ENCODE data around the gene SF3A1. TPM values are rescaled to one million over a fixed set of nuclear protein-coding genes. Genes with fewer than 3 reads are reported as not detected.
A peak's percentile ranks its signal among the peaks of the same experiment; 100 is the strongest.

Gene SF3A1
- total and polyA plus RNA-seq, 2 of the 13 experiments (the other 11 are each of a cell fraction or from before 2014, with no cell fraction given): 10.0 to 22.0 TPM

GRCh38 chr22:30357650-30358215 is 1.0 kb upstream of the SF3A1 start:
- peak overlapping the region in 2 of 3 experiments; percentile 96 to 99; a peak in 2 of 6 replicates for H3K4me3 ChIP-seq (replicated peaks in 1 of 3; ENCODE audit: insufficient read depth in 1 of 3, low read depth in 2 of 3, low read length in 3 of 3)

More at GRCh38 chr22:30357650-30358215, 1.0 kb upstream of the SF3A1 start:
- in situ Hi-C loops (cut with HindIII; ENCODE audit: extremely low pct_ligation_motif_present, low pct_unique_long_range_greater_than_20kb): no loop called here
- Histone ChIP-seq H3K9me3 (ENCODE audit: low read length) (no peaks in the 10 kb centered on the region), H3K27ac (ENCODE audit: extremely low read length, insufficient read depth, low read length) (no peak overlapping the region), H3K36me3 (replicated peaks in 1 of 2; ENCODE audit: control insufficient read depth in 1 of 2, insufficient read depth in 2 of 2, low read length in 2 of 2) (peaks cover 0 to 16% of the 10 kb centered on the region in 2 experiments; a peak in 3 of 5 replicates), H4K20me1 (ENCODE audit: insufficient read depth, low read length) (peaks cover 19% of the 10 kb centered on the region), H3K4me1 (ENCODE audit: insufficient read depth, low read length) (peaks cover 39% of the 10 kb centered on the region), H2AFZ (ENCODE audit: low read length) (no peak overlapping the region), H3K9ac (ENCODE audit: insufficient read depth, low read depth, low read length) (no peak overlapping the region), H3K27me3 (ENCODE audit: control insufficient read depth in 1 of 2, insufficient read depth in 2 of 2, low read length in 2 of 2) (no peaks in the 10 kb centered on the region; a peak in 2 of 5 replicates), H3K4me2 (ENCODE audit: low read depth, low read length) (peak overlapping the region; percentile 83), H3K79me2 (ENCODE audit: insufficient read depth, low read length) (peaks cover 27% of the 10 kb centered on the region)
- no TSS peak for BruUV-seq (replicated peaks)
- intact Hi-C loops (cut with micrococcal nuclease; ENCODE audit: unreplicated experiment): no loop called here
- ChIA-PET CTCF (ENCODE audit: low intra/inter-chr PET ratio, low total read pairs) (no interaction called here), POLR2A (interaction anchor here (1.1 to 2.0 kb wide), 4 partner anchors 30 to 65 kb away, joined by 4 to 39 read pairs (median 15); partner anchors contain the start of genes RNF215 and TBC1D10A)
- TF ChIP-seq MED8 (CRISPR knock-in tag; IDR thresholded peaks at IDR 0.05; ENCODE audit: insufficient replicate concordance) (no peak), ZNF609 (CRISPR knock-in tag; IDR thresholded peaks at IDR 0.05; ENCODE audit: borderline replicate concordance) (no peak), NR3C1 (CRISPR knock-in tag; IDR thresholded peaks at IDR 0.05) (no peak), ZNF572 (CRISPR knock-in tag; IDR thresholded peaks at IDR 0.05) (no peak), ZNF232 (CRISPR knock-in tag; IDR thresholded peaks at IDR 0.05; ENCODE audit: borderline replicate concordance) (no peak), NR2C2 (CRISPR knock-in tag; IDR thresholded peaks at IDR 0.05; ENCODE audit: borderline replicate concordance) (no peak), NCOR1 (IDR thresholded peaks at IDR 0.05; ENCODE audit: borderline replicate concordance, low read length) (no peak), ZNF672 (CRISPR knock-in tag; IDR thresholded peaks at IDR 0.05) (no peak), ZFP36L1 (CRISPR knock-in tag; IDR thresholded peaks at IDR 0.05) (no peak)
- TF ChIP-seq, protein P1, sequence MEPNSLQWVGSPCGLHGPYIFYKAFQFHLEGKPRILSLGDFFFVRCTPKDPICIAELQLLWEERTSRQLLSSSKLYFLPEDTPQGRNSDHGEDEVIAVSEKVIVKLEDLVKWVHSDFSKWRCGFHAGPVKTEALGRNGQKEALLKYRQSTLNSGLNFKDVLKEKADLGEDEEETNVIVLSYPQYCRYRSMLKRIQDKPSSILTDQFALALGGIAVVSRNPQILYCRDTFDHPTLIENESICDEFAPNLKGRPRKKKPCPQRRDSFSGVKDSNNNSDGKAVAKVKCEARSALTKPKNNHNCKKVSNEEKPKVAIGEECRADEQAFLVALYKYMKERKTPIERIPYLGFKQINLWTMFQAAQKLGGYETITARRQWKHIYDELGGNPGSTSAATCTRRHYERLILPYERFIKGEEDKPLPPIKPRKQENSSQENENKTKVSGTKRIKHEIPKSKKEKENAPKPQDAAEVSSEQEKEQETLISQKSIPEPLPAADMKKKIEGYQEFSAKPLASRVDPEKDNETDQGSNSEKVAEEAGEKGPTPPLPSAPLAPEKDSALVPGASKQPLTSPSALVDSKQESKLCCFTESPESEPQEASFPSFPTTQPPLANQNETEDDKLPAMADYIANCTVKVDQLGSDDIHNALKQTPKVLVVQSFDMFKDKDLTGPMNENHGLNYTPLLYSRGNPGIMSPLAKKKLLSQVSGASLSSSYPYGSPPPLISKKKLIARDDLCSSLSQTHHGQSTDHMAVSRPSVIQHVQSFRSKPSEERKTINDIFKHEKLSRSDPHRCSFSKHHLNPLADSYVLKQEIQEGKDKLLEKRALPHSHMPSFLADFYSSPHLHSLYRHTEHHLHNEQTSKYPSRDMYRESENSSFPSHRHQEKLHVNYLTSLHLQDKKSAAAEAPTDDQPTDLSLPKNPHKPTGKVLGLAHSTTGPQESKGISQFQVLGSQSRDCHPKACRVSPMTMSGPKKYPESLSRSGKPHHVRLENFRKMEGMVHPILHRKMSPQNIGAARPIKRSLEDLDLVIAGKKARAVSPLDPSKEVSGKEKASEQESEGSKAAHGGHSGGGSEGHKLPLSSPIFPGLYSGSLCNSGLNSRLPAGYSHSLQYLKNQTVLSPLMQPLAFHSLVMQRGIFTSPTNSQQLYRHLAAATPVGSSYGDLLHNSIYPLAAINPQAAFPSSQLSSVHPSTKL (CRISPR knock-in tag; IDR thresholded peaks at IDR 0.05): no peak
- WGBS (ENCODE audit: low lambda C conversion rate): 88% methylated on average over 22 of the region's 22 CpGs
- no peak for FAIRE-seq
- no peak for DNase-seq (ENCODE audit: low spot score)
- no peak for ATAC-seq
